ENCODE results near the gene SLC51A. TPM values are rescaled to one million over a fixed set of nuclear protein-coding genes. Genes with fewer than 3 reads are reported as not detected.
"Not testable (repeated sequence)": the region's sequence is repeated elsewhere in the genome, so short reads cannot be mapped to it uniquely, and the experiment has no call there.

Gene SLC51A
- total RNA-seq = 0.57 to 0.80 TPM in 2 of 3 replicates, not detected in the other

GRCh38 chr3:196216089-196216564, at the start of gene SLC51A:
Gene SLC51A, plus strand, starts transcription at chr3:196216534. Its CDS starts 179 bp downstream, at chr3:196216713.
- Mint-ChIP-seq H3K9me3 (no peaks in the 10 kb centered on the region), H3K4me3 (no peak within 1 kb of the TSS), H3K27ac (no peak within 1 kb of the TSS), H3K4me1 (peaks cover 17% of the 10 kb centered on the region), H3K36me3 (no peaks in the 10 kb centered on the region), H3K27me3 (ENCODE audit: low read depth) (peaks cover 11% of the 10 kb centered on the region)
- DNase-seq (ENCODE audit: low spot score in 2 of 2, unreplicated experiment in 2 of 2) = no peak
- TF ChIP-seq, protein P1, sequence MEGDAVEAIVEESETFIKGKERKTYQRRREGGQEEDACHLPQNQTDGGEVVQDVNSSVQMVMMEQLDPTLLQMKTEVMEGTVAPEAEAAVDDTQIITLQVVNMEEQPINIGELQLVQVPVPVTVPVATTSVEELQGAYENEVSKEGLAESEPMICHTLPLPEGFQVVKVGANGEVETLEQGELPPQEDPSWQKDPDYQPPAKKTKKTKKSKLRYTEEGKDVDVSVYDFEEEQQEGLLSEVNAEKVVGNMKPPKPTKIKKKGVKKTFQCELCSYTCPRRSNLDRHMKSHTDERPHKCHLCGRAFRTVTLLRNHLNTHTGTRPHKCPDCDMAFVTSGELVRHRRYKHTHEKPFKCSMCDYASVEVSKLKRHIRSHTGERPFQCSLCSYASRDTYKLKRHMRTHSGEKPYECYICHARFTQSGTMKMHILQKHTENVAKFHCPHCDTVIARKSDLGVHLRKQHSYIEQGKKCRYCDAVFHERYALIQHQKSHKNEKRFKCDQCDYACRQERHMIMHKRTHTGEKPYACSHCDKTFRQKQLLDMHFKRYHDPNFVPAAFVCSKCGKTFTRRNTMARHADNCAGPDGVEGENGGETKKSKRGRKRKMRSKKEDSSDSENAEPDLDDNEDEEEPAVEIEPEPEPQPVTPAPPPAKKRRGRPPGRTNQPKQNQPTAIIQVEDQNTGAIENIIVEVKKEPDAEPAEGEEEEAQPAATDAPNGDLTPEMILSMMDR (IDR thresholded peaks at IDR 0.05; ENCODE audit: unreplicated experiment) = no peak

- no peaks in the 10 kb centered on the region for H3K36me3 Mint-ChIP-seq
- TF ChIP-seq, protein P1 (IDR thresholded peaks at IDR 0.05; ENCODE audit: unreplicated experiment) = no peak
- DNase-seq (ENCODE audit: low spot score in 2 of 2, unreplicated experiment in 2 of 2) = no peak
- H3K27ac Mint-ChIP-seq = no peak overlapping the region
- H3K27me3 Mint-ChIP-seq (ENCODE audit: low read depth) = no peaks in the 10 kb centered on the region
- H3K4me3 Mint-ChIP-seq = no peak overlapping the region
- H3K9me3 Mint-ChIP-seq = peaks cover 5% of the 10 kb centered on the region
- no peaks in the 10 kb centered on the region for H3K4me1 Mint-ChIP-seq
Observed at GRCh38 chr3:196166741-196167140, 49.6 kb upstream of the SLC51A start.

DNA sequence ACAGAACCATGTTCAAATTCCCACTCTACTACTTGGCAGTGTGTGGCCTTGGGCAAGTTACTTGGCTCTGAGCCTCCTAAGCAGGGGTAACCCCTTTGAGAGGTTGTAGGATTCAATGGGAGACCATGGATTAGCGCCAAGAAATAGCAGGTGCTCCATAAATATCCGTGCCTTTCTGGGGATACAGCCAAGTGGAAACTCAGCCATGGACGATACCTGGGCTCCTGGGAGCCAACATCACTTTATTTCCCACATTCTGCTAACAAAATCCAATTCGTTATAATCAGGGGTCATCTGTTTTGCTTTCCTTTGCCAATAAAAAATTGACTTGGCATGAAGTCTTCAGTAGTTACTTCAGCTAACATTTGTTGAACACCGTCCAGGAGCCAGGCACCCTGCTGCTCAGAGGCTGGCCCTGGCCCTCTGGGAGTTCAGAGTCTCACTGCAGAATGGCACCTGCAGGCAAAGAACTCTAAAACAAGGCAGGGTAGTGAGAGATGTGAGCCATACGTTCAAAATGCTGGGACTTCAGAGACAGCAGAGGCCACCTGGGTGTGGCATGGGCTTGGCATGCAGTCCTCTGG, 47.4 kb upstream of the SLC51A start:
- Mint-ChIP-seq H3K4me1 (no peaks in the 10 kb centered on the region), H3K9me3 (peaks cover 5% of the 10 kb centered on the region), H3K27me3 (ENCODE audit: low read depth) (no peaks in the 10 kb centered on the region), H3K36me3 (no peaks in the 10 kb centered on the region), H3K4me3 (no peak overlapping the region), H3K27ac (no peak overlapping the region)
- TF ChIP-seq, protein P1 (IDR thresholded peaks at IDR 0.05; ENCODE audit: unreplicated experiment) = no peak
- no peak for DNase-seq (ENCODE audit: low spot score in 2 of 2, unreplicated experiment in 2 of 2)

DNA sequence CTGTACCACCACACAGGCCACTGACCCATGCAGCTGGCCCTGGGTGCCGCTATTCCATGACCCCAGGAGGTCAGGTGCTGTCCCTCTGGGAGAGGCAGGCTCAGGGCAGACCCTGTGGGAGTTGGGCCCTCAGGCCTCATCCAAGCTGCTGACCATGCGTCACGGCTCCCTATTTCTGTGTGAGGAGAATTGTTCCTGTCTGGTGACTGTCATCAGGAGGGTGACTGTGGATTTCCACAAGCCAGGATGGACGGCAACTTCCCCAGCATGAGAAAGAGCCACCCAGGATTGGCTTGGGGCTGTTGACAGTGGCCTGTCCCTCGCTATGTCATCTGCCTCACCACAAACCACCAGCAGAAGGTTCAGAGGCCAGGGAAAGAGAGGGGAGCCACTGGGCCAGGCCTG, 46.5 kb upstream of the SLC51A start:
- TF ChIP-seq, protein P1 (IDR thresholded peaks at IDR 0.05; ENCODE audit: unreplicated experiment) = no peak
- no peak overlapping the region for H3K27ac Mint-ChIP-seq
- H3K4me3 Mint-ChIP-seq = no peak overlapping the region
- no peaks in the 10 kb centered on the region for H3K4me1 Mint-ChIP-seq
- H3K9me3 Mint-ChIP-seq = peaks cover 5% of the 10 kb centered on the region
- no peaks in the 10 kb centered on the region for H3K36me3 Mint-ChIP-seq
- H3K27me3 Mint-ChIP-seq (ENCODE audit: low read depth) = no peaks in the 10 kb centered on the region
- DNase-seq (ENCODE audit: low spot score in 2 of 2, unreplicated experiment in 2 of 2) = no peak

- H3K4me1 Mint-ChIP-seq; H3K27ac Mint-ChIP-seq; DNase-seq (ENCODE audit: low spot score in 2 of 2, unreplicated experiment in 2 of 2); H3K9me3 Mint-ChIP-seq; H3K4me3 Mint-ChIP-seq; H3K36me3 Mint-ChIP-seq; H3K27me3 Mint-ChIP-seq (ENCODE audit: low read depth): not testable (repeated sequence)
Observed at GRCh38 chr3:196170296-196170695, 46.0 kb upstream of the SLC51A start.

GRCh38 chr3:196174652-196175051, 41.7 kb upstream of the SLC51A start:
- TF ChIP-seq, protein P1 (IDR thresholded peaks at IDR 0.05; ENCODE audit: unreplicated experiment) = no peak
- DNase-seq (ENCODE audit: low spot score in 2 of 2, unreplicated experiment in 2 of 2) = no peak
- no peaks in the 10 kb centered on the region for H3K4me1 Mint-ChIP-seq
- no peak overlapping the region for H3K27ac Mint-ChIP-seq
- H3K9me3 Mint-ChIP-seq = peaks cover 5% of the 10 kb centered on the region
- no peaks in the 10 kb centered on the region for H3K36me3 Mint-ChIP-seq
- H3K27me3 Mint-ChIP-seq (ENCODE audit: low read depth) = no peaks in the 10 kb centered on the region
- no peak overlapping the region for H3K4me3 Mint-ChIP-seq
